WTC11 (cell line): ENCODE measurements around the gene EEF1AKMT3. TPM values are rescaled to one million over a fixed set of nuclear protein-coding genes. Genes with fewer than 3 reads are reported as not detected.

Source experiments
- ATAC-seq: fragments of 200-7000 bp; cut with Tn5 transposase; 2 replicates; pipeline ENCODE4 v1.10.0; 2021; ENCODE audit warnings: mild to moderate bottlenecking, moderate library complexity
- CTCF ChIA-PET: fragments of 300-600 bp; sonication (Branson Sonifier 250); formaldehyde crosslinking; loops from one replicate; lab custom pipeline; 2021; ENCODE audit warnings: antibody characterized with exemption; lab: Charles Lee
- POLR2A ChIA-PET: fragments of 350-600 bp; sonication (Branson Sonifier 250); formaldehyde crosslinking; loops from one replicate; lab custom pipeline; 2021; ENCODE audit warnings: antibody characterized with exemption; lab: Charles Lee
- DNase-seq: peaks from one replicate; pipeline ENCODE4 v3.0.0; 2021; ENCODE audit warnings: low spot score
- H3K27ac Mint-ChIP-seq: 2 replicates; pipeline ENCODE4 v1.8.0; 2021; ENCODE audit warnings: mixed read lengths
- H3K27me3 Mint-ChIP-seq: 2 replicates; pipeline ENCODE4 v1.8.0; 2021; ENCODE audit warnings: low read depth, mild to moderate bottlenecking, moderate library complexity, mixed read lengths
- H3K36me3 Mint-ChIP-seq: 2 replicates; pipeline ENCODE4 v1.8.0; 2021; ENCODE audit warnings: mixed read lengths
- H3K4me1 Mint-ChIP-seq: 2 replicates; pipeline ENCODE4 v1.8.0; 2022; ENCODE audit warnings: mixed read lengths
- H3K4me3 Mint-ChIP-seq: 2 replicates; pipeline ENCODE4 v1.8.0; 2021; ENCODE audit warnings: mild to moderate bottlenecking, moderate library complexity, mixed read lengths
- H3K9me3 Mint-ChIP-seq: 2 replicates; pipeline ENCODE4 v1.8.0; 2021; ENCODE audit warnings: mixed read lengths
- CBFB ChIP-seq: sonication (generic); formaldehyde crosslinking; IDR thresholded peaks from 2 replicates; pipeline ENCODE4 v1.8.1; 2022; ENCODE audit warnings: mild to moderate bottlenecking, low read depth, missing genetic modification reagents
- FOXK1 ChIP-seq: sonication (generic); formaldehyde crosslinking; IDR thresholded peaks from 2 replicates; pipeline ENCODE4 v1.8.0; 2022; ENCODE audit warnings: mild to moderate bottlenecking, moderate library complexity, missing genetic modification reagents
- FOXP1 ChIP-seq: sonication (generic); formaldehyde crosslinking; IDR thresholded peaks from 2 replicates; pipeline ENCODE4 v1.8.0; 2022; ENCODE audit warnings: missing genetic modification reagents, mild to moderate bottlenecking, moderate library complexity, borderline replicate concordance
- GRHL2 ChIP-seq: fragments of 250-450 bp; sonication (Bioruptor Pico); IDR thresholded peaks from 2 replicates; pipeline ENCODE4 v1.8.0; 2022; ENCODE audit warnings: mild to moderate bottlenecking, moderate library complexity; ENCODE audit not compliant: insufficient replicate concordance, severe bottlenecking
- GTF2I ChIP-seq: fragments of 250-450 bp; sonication (Bioruptor Pico); conservative IDR thresholded peaks from 2 replicates; pipeline ENCODE4 v1.4.0; 2021; ENCODE audit warnings: mild to moderate bottlenecking
- NFYB ChIP-seq: sonication (generic); formaldehyde crosslinking; conservative IDR thresholded peaks from 2 replicates; pipeline ENCODE4 v1.8.0; 2022; ENCODE audit warnings: low read depth, missing genetic modification reagents
- NR1H2 ChIP-seq: sonication (generic); formaldehyde crosslinking; IDR thresholded peaks from 2 replicates; pipeline ENCODE4 v1.9.0; 2021; ENCODE audit warnings: mild to moderate bottlenecking, moderate library complexity, missing genetic modification reagents
- SMAD4 ChIP-seq: sonication (generic); formaldehyde crosslinking; IDR thresholded peaks from 2 replicates; pipeline ENCODE4 v1.8.0; 2022; ENCODE audit warnings: mild to moderate bottlenecking, missing genetic modification reagents
- TP53 ChIP-seq: sonication (generic); formaldehyde crosslinking; IDR thresholded peaks from 2 replicates; pipeline ENCODE4 v1.8.1; 2023; ENCODE audit warnings: mild to moderate bottlenecking, missing genetic modification reagents
- ZNF317 ChIP-seq: sonication (generic); formaldehyde crosslinking; IDR thresholded peaks from 2 replicates; pipeline ENCODE4 v1.8.1; 2023; ENCODE audit warnings: low read depth, mild to moderate bottlenecking, moderate library complexity, missing genetic modification reagents, borderline replicate concordance
- ZNF423 ChIP-seq: fragments of 250-450 bp; sonication (Bioruptor Pico); IDR thresholded peaks from 2 replicates; pipeline ENCODE4 v2.1.2; 2022; ENCODE audit warnings: mild to moderate bottlenecking, moderate library complexity
- total RNA-seq: library from RNA; stranded (reverse); gene quantifications from 3 replicates; pipeline ENCODE4 v1.2.3, GENCODE V29; 2021
- TF ChIP-seq, protein P1 (sequence below): sonication (generic); formaldehyde crosslinking; IDR thresholded peaks from 2 replicates; pipeline ENCODE4 v1.8.0; 2022; ENCODE audit warnings: mild to moderate bottlenecking, missing genetic modification reagents
- TF ChIP-seq, protein P2 (sequence below): sonication (generic); formaldehyde crosslinking; IDR thresholded peaks from 2 replicates; pipeline ENCODE4 v1.8.0; 2022; ENCODE audit warnings: mild to moderate bottlenecking, missing genetic modification reagents
- TF ChIP-seq, protein P3 (sequence below): sonication (generic); formaldehyde crosslinking; IDR thresholded peaks from 2 replicates; pipeline ENCODE4 v1.8.0; 2023; ENCODE audit warnings: missing genetic modification reagents, mild to moderate bottlenecking, borderline replicate concordance
- TF ChIP-seq, protein P4 (sequence below): sonication (generic); formaldehyde crosslinking; IDR thresholded peaks from 2 replicates; pipeline ENCODE4 v1.8.1; 2022; ENCODE audit warnings: missing genetic modification reagents, borderline replicate concordance
- TF ChIP-seq, protein P5 (sequence below): sonication (generic); formaldehyde crosslinking; IDR thresholded peaks from 2 replicates; pipeline ENCODE4 v1.8.1; 2022; ENCODE audit warnings: mild to moderate bottlenecking, missing genetic modification reagents, moderate library complexity, borderline replicate concordance
- TF ChIP-seq, protein P6 (sequence below): sonication (generic); formaldehyde crosslinking; conservative IDR thresholded peaks from 2 replicates; pipeline ENCODE4 v1.8.1; 2022; ENCODE audit warnings: mild to moderate bottlenecking, missing genetic modification reagents
- TF ChIP-seq, protein P7 (sequence below): fragments of 250-450 bp; sonication (Bioruptor Pico); IDR thresholded peaks from 2 replicates; pipeline ENCODE4 v1.9.0; 2021; ENCODE audit warnings: mild to moderate bottlenecking, borderline replicate concordance
- TF ChIP-seq, protein P8 (sequence below): sonication (generic); formaldehyde crosslinking; IDR thresholded peaks from 2 replicates; pipeline ENCODE4 v1.8.0; 2022; ENCODE audit warnings: mild to moderate bottlenecking, missing genetic modification reagents

Gene EEF1AKMT3
- total RNA-seq, 1 experiment from 2014 or later: 3.2 TPM

DNA sequence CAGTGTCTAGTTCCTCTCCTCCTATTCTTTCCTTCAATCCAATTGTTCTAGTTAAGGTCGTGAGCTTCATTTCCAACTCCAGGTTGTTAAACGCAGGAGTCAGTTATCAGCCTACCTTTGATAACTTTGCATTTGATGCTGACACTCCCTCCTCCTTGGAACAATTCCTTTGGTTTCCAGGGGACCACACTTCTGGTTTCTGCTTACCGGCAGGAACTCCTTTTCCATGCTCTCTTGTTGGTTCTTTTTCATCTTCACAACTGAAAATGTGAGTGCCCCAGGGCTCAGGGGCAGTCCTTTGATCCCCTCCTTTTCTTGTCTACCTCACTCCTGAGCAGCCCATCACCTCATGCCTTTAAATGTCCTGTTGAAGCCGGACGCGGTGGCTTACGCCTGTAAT is 5.0 kb downstream of the EEF1AKMT3 start (continued):
- TF ChIP-seq, protein P1, sequence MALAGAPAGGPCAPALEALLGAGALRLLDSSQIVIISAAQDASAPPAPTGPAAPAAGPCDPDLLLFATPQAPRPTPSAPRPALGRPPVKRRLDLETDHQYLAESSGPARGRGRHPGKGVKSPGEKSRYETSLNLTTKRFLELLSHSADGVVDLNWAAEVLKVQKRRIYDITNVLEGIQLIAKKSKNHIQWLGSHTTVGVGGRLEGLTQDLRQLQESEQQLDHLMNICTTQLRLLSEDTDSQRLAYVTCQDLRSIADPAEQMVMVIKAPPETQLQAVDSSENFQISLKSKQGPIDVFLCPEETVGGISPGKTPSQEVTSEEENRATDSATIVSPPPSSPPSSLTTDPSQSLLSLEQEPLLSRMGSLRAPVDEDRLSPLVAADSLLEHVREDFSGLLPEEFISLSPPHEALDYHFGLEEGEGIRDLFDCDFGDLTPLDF (CRISPR knock-in tag): no peak
- TF ChIP-seq CBFB (no peak), FOXK1 (CRISPR knock-in tag) (no peak), SMAD4 (CRISPR knock-in tag) (no peak), ZNF423 (CRISPR knock-in tag) (no peak), GTF2I (no peak)
- TF ChIP-seq, protein P2, sequence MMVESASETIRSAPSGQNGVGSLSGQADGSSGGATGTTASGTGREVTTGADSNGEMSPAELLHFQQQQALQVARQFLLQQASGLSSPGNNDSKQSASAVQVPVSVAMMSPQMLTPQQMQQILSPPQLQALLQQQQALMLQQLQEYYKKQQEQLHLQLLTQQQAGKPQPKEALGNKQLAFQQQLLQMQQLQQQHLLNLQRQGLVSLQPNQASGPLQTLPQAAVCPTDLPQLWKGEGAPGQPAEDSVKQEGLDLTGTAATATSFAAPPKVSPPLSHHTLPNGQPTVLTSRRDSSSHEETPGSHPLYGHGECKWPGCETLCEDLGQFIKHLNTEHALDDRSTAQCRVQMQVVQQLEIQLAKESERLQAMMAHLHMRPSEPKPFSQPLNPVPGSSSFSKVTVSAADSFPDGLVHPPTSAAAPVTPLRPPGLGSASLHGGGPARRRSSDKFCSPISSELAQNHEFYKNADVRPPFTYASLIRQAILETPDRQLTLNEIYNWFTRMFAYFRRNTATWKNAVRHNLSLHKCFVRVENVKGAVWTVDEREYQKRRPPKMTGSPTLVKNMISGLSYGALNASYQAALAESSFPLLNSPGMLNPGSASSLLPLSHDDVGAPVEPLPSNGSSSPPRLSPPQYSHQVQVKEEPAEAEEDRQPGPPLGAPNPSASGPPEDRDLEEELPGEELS: no peak
- TF ChIP-seq, protein P3, sequence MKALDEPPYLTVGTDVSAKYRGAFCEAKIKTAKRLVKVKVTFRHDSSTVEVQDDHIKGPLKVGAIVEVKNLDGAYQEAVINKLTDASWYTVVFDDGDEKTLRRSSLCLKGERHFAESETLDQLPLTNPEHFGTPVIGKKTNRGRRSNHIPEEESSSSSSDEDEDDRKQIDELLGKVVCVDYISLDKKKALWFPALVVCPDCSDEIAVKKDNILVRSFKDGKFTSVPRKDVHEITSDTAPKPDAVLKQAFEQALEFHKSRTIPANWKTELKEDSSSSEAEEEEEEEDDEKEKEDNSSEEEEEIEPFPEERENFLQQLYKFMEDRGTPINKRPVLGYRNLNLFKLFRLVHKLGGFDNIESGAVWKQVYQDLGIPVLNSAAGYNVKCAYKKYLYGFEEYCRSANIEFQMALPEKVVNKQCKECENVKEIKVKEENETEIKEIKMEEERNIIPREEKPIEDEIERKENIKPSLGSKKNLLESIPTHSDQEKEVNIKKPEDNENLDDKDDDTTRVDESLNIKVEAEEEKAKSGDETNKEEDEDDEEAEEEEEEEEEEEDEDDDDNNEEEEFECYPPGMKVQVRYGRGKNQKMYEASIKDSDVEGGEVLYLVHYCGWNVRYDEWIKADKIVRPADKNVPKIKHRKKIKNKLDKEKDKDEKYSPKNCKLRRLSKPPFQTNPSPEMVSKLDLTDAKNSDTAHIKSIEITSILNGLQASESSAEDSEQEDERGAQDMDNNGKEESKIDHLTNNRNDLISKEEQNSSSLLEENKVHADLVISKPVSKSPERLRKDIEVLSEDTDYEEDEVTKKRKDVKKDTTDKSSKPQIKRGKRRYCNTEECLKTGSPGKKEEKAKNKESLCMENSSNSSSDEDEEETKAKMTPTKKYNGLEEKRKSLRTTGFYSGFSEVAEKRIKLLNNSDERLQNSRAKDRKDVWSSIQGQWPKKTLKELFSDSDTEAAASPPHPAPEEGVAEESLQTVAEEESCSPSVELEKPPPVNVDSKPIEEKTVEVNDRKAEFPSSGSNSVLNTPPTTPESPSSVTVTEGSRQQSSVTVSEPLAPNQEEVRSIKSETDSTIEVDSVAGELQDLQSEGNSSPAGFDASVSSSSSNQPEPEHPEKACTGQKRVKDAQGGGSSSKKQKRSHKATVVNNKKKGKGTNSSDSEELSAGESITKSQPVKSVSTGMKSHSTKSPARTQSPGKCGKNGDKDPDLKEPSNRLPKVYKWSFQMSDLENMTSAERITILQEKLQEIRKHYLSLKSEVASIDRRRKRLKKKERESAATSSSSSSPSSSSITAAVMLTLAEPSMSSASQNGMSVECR (CRISPR knock-in tag): no peak
- TF ChIP-seq, all 79 proteins: peak for 0

DNA sequence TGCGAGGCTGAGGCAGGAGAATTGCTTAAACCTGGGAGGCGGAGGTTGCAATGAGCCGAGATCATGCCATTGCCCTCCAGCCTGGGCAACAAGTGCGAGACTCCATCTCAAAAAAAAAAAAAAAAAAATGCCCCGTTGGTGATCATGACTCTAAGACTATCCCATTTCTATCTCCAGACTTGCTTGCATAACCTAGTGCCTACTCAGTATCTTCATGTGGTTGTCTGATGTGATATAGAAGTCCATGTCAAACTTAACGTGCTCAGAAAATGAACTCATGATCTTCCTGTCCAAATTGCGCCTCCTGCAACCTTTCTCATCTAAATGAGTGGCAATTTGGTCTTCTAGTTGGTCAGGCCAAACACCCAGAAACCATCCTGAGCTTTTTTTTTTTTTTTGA is 5.5 kb downstream of the EEF1AKMT3 start:
- Mint-ChIP-seq H3K27ac (no peak overlapping the region), H3K9me3 (no peaks in the 10 kb centered on the region), H3K4me3 (no peak overlapping the region), H3K27me3 (peaks cover 13% of the 10 kb centered on the region), H3K36me3 (peaks cover 2% of the 10 kb centered on the region; the same call in 1 of the 2 replicates), H3K4me1 (peaks cover 1% of the 10 kb centered on the region; the same call in 1 of the 2 replicates)
- no peak for ATAC-seq
- ChIA-PET POLR2A (interaction anchor here (0.7 kb wide), 1 partner anchor 66 kb away, joined by 3 read pairs; no protein-coding TSS in a partner anchor), CTCF (interaction anchor here (0.7 to 1.0 kb wide), 2 partner anchors 21 kb away, joined by 3 to 5 read pairs; no protein-coding TSS in a partner anchor)
- no peak for DNase-seq
- TF ChIP-seq NFYB (CRISPR knock-in tag) (no peak), ZNF317 (CRISPR knock-in tag) (no peak), GRHL2 (CRISPR knock-in tag) (no peak), NR1H2 (CRISPR knock-in tag) (no peak), FOXP1 (CRISPR knock-in tag) (no peak), TP53 (CRISPR knock-in tag) (no peak)
- TF ChIP-seq, protein P4, sequence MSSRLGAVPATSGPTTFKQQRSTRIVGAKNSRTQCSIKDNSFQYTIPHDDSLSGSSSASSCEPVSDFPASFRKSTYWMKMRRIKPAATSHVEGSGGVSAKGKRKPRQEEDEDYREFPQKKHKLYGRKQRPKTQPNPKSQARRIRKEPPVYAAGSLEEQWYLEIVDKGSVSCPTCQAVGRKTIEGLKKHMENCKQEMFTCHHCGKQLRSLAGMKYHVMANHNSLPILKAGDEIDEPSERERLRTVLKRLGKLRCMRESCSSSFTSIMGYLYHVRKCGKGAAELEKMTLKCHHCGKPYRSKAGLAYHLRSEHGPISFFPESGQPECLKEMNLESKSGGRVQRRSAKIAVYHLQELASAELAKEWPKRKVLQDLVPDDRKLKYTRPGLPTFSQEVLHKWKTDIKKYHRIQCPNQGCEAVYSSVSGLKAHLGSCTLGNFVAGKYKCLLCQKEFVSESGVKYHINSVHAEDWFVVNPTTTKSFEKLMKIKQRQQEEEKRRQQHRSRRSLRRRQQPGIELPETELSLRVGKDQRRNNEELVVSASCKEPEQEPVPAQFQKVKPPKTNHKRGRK (CRISPR knock-in tag): no peak
- TF ChIP-seq, protein P5, sequence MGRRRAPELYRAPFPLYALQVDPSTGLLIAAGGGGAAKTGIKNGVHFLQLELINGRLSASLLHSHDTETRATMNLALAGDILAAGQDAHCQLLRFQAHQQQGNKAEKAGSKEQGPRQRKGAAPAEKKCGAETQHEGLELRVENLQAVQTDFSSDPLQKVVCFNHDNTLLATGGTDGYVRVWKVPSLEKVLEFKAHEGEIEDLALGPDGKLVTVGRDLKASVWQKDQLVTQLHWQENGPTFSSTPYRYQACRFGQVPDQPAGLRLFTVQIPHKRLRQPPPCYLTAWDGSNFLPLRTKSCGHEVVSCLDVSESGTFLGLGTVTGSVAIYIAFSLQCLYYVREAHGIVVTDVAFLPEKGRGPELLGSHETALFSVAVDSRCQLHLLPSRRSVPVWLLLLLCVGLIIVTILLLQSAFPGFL (CRISPR knock-in tag): no peak
- TF ChIP-seq, protein P6, sequence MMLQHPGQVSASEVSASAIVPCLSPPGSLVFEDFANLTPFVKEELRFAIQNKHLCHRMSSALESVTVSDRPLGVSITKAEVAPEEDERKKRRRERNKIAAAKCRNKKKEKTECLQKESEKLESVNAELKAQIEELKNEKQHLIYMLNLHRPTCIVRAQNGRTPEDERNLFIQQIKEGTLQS (CRISPR knock-in tag): no peak
- TF ChIP-seq, protein P7, sequence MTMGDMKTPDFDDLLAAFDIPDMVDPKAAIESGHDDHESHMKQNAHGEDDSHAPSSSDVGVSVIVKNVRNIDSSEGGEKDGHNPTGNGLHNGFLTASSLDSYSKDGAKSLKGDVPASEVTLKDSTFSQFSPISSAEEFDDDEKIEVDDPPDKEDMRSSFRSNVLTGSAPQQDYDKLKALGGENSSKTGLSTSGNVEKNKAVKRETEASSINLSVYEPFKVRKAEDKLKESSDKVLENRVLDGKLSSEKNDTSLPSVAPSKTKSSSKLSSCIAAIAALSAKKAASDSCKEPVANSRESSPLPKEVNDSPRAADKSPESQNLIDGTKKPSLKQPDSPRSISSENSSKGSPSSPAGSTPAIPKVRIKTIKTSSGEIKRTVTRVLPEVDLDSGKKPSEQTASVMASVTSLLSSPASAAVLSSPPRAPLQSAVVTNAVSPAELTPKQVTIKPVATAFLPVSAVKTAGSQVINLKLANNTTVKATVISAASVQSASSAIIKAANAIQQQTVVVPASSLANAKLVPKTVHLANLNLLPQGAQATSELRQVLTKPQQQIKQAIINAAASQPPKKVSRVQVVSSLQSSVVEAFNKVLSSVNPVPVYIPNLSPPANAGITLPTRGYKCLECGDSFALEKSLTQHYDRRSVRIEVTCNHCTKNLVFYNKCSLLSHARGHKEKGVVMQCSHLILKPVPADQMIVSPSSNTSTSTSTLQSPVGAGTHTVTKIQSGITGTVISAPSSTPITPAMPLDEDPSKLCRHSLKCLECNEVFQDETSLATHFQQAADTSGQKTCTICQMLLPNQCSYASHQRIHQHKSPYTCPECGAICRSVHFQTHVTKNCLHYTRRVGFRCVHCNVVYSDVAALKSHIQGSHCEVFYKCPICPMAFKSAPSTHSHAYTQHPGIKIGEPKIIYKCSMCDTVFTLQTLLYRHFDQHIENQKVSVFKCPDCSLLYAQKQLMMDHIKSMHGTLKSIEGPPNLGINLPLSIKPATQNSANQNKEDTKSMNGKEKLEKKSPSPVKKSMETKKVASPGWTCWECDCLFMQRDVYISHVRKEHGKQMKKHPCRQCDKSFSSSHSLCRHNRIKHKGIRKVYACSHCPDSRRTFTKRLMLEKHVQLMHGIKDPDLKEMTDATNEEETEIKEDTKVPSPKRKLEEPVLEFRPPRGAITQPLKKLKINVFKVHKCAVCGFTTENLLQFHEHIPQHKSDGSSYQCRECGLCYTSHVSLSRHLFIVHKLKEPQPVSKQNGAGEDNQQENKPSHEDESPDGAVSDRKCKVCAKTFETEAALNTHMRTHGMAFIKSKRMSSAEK (CRISPR knock-in tag): no peak
- TF ChIP-seq, protein P8, sequence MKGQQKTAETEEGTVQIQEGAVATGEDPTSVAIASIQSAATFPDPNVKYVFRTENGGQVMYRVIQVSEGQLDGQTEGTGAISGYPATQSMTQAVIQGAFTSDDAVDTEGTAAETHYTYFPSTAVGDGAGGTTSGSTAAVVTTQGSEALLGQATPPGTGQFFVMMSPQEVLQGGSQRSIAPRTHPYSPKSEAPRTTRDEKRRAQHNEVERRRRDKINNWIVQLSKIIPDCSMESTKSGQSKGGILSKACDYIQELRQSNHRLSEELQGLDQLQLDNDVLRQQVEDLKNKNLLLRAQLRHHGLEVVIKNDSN (CRISPR knock-in tag): no peak
